Stimulated activated CD8-positive, alpha-beta memory T cell treated with anti-CD3 and anti-CD28 coated beads, Interleukin-12 subunit alpha, Interleukin-12 subunit beta, amount 100 ng/mL, for 24 hours (primary cell): ENCODE results near the gene TSPEAR.

Experiments used
- DNase-seq: peaks from one replicate; pipeline ENCODE4 v3.0.0-alpha.2; 2020; ENCODE audit errors: extremely low read depth

The TSPEAR gene

GRCh38 chr21:44527983-44528633, 183.3 kb downstream of the TSPEAR start:
- no peak for DNase-seq

- DNase-seq, result no peak
Observed at GRCh38 chr21:44527156-44527982, 184.0 kb downstream of the TSPEAR start.

GRCh38 chr21:44526096-44526997, 185.0 kb downstream of the TSPEAR start:
- no peak for DNase-seq

- DNase-seq, result no peak
Observed at GRCh38 chr21:44525391-44526095, 185.8 kb downstream of the TSPEAR start.

GRCh38 chr21:44524414-44525371, 186.7 kb downstream of the TSPEAR start:
- no peak for DNase-seq

GRCh38 chr21:44523567-44524413, 187.6 kb downstream of the TSPEAR start:
- DNase-seq, result no peak

- DNase-seq, result no peak
Observed at GRCh38 chr21:44522753-44523204, 188.6 kb downstream of the TSPEAR start.

GRCh38 chr21:44521928-44522752, 189.2 kb downstream of the TSPEAR start:
- no peak for DNase-seq

GRCh38 chr21:44521301-44521927, 190.0 kb downstream of the TSPEAR start:
- DNase-seq, result no peak

- no peak for DNase-seq
Observed at GRCh38 chr21:44520326-44521300, 190.8 kb downstream of the TSPEAR start.

GRCh38 chr21:44519346-44520325, 191.7 kb downstream of the TSPEAR start:
- no peak for DNase-seq

GRCh38 chr21:44518686-44519085, 192.7 kb downstream of the TSPEAR start:
- DNase-seq, result no peak

- no peak for DNase-seq
Observed at GRCh38 chr21:44517175-44517899, 194.0 kb downstream of the TSPEAR start.

- DNase-seq, result no peak
Observed at GRCh38 chr21:44516828-44517174, 194.6 kb downstream of the TSPEAR start.

- DNase-seq, result no peak
Observed at GRCh38 chr21:44516342-44516741, 195.0 kb downstream of the TSPEAR start.
